HEK293 (cell line): Measurements from ENCODE around the gene ANKRD13D.

Source experiments
- CTCF ChIA-PET: fragments of 350-600 bp; formaldehyde crosslinking; extraction: SDS; loops from one replicate; lab custom pipeline; 2021; ENCODE audit warnings: antibody characterized with exemption; lab: Yijun Ruan, JAX
- POLR2A ChIA-PET: fragments of 300-600 bp; formaldehyde crosslinking; extraction: SDS; loops from one replicate; lab custom pipeline; 2020; ENCODE audit warnings: antibody characterized with exemption, inconsistent platforms; lab: Yijun Ruan, JAX
- H3K27ac ChIP-seq: fragments of 200-500 bp; sonication (Bioruptor generic); 2 replicates; pipeline ENCODE4 v1.5.1; 2014; ENCODE audit warnings: low read depth, low read length, control low read depth, inconsistent platforms; ENCODE audit errors: extremely low read depth
- H3K36me3 ChIP-seq, 2 experiments: fragments of 200-500 bp in 1 of 2; sonication (Bioruptor generic) in 1 of 2; 1 replicate in 1 of 2; 2 replicates in 1 of 2; pipeline ENCODE4 v1.5.1; 2014 to 2017; ENCODE audit warnings: inconsistent platforms in 2 of 2, low read length in 2 of 2; ENCODE audit not compliant: control insufficient read depth in 2 of 2, insufficient read depth in 1 of 2
- H3K4me1 ChIP-seq: fragments of 200-500 bp; sonication (Bioruptor generic); 2 replicates; pipeline ENCODE4 v1.5.1; 2014; ENCODE audit warnings: mild to moderate bottlenecking, low read length, inconsistent platforms; ENCODE audit not compliant: control insufficient read depth, insufficient read depth
- H3K4me3 ChIP-seq: 2 replicates; pipeline ENCODE4 v1.5.1; 2011; ENCODE audit warnings: low read depth, mild to moderate bottlenecking, control low read depth, low read length, moderate library complexity
- H3K9me3 ChIP-seq: fragments of 200-500 bp; sonication (Bioruptor generic); 2 replicates; pipeline ENCODE4 v1.5.1; 2014; ENCODE audit warnings: low read depth, low read length, inconsistent platforms; ENCODE audit not compliant: control insufficient read depth, insufficient read depth
- EGR2 ChIP-seq: fragments of 450-650 bp; formaldehyde crosslinking; IDR thresholded peaks from 2 replicates; pipeline ENCODE4 v1.5.1; 2016; ENCODE audit warnings: low read depth, missing biosample characterization, missing genetic modification characterization
- GFI1B ChIP-seq: fragments of 450-650 bp; formaldehyde crosslinking; IDR thresholded peaks from 2 replicates; pipeline ENCODE4 v1.5.1; 2016; ENCODE audit warnings: missing biosample characterization, missing genetic modification characterization
- KLF8 ChIP-seq: fragments of 450-650 bp; formaldehyde crosslinking; IDR thresholded peaks from 2 replicates; pipeline ENCODE4 v1.5.1; 2016; ENCODE audit warnings: missing biosample characterization, missing genetic modification characterization
- PRDM1 ChIP-seq: fragments of 450-650 bp; formaldehyde crosslinking; IDR thresholded peaks from 2 replicates; pipeline ENCODE4; 2016; ENCODE audit warnings: missing biosample characterization, missing genetic modification characterization
- SCRT1 ChIP-seq: fragments of 450-650 bp; formaldehyde crosslinking; IDR thresholded peaks from 2 replicates; pipeline ENCODE4 v1.5.1; 2016; ENCODE audit warnings: missing biosample characterization, missing genetic modification characterization, borderline replicate concordance
- SP2 ChIP-seq: fragments of 450-650 bp; formaldehyde crosslinking; IDR thresholded peaks from 2 replicates; pipeline ENCODE4 v1.5.1; 2016; ENCODE audit warnings: missing biosample characterization, missing genetic modification characterization
- ZBTB17 ChIP-seq: fragments of 450-650 bp; formaldehyde crosslinking; IDR thresholded peaks from 2 replicates; pipeline ENCODE4 v1.5.1; 2016; ENCODE audit warnings: missing biosample characterization, missing genetic modification characterization
- ZFP37 ChIP-seq: fragments of 450-650 bp; formaldehyde crosslinking; IDR thresholded peaks from 2 replicates; pipeline ENCODE4 v1.5.1; 2016; ENCODE audit warnings: missing biosample characterization, missing genetic modification characterization
- ZFP69B ChIP-seq: fragments of 450-650 bp; formaldehyde crosslinking; IDR thresholded peaks from 2 replicates; pipeline ENCODE4 v1.5.1; 2016; ENCODE audit warnings: missing biosample characterization, missing genetic modification characterization
- ZNF114 ChIP-seq: fragments of 450-650 bp; formaldehyde crosslinking; IDR thresholded peaks from 2 replicates; pipeline ENCODE4 v1.5.0; 2017; ENCODE audit warnings: missing biosample characterization, missing genetic modification characterization
- ZNF121 ChIP-seq: fragments of 450-650 bp; formaldehyde crosslinking; IDR thresholded peaks from 2 replicates; pipeline ENCODE4 v1.5.1; 2016; ENCODE audit warnings: missing biosample characterization, missing genetic modification characterization
- ZNF140 ChIP-seq: fragments of 450-650 bp; formaldehyde crosslinking; IDR thresholded peaks from 2 replicates; pipeline ENCODE4 v1.5.1; 2016; ENCODE audit warnings: missing biosample characterization, missing genetic modification characterization
- ZNF18 ChIP-seq: fragments of 450-650 bp; formaldehyde crosslinking; IDR thresholded peaks from 2 replicates; pipeline ENCODE4 v1.5.1; 2016; ENCODE audit warnings: missing biosample characterization, missing genetic modification characterization
- ZNF2 ChIP-seq: fragments of 450-650 bp; formaldehyde crosslinking; IDR thresholded peaks from 2 replicates; pipeline ENCODE4 v1.5.1; 2016; ENCODE audit warnings: missing biosample characterization, missing genetic modification characterization
- ZNF223 ChIP-seq: fragments of 450-650 bp; formaldehyde crosslinking; IDR thresholded peaks from 2 replicates; pipeline ENCODE4 v1.5.1; 2016; ENCODE audit warnings: missing biosample characterization, missing genetic modification characterization
- ZNF280C ChIP-seq: fragments of 450-650 bp; formaldehyde crosslinking; IDR thresholded peaks from 2 replicates; pipeline ENCODE4 v1.5.1; 2016; ENCODE audit warnings: missing biosample characterization, missing genetic modification characterization
- ZNF354C ChIP-seq: fragments of 450-650 bp; formaldehyde crosslinking; IDR thresholded peaks from 2 replicates; pipeline ENCODE4 v1.5.1; 2016; ENCODE audit warnings: missing biosample characterization, missing genetic modification characterization, low read depth, borderline replicate concordance
- ZNF473 ChIP-seq: fragments of 450-650 bp; formaldehyde crosslinking; IDR thresholded peaks from 2 replicates; pipeline ENCODE4 v1.5.1; 2017; ENCODE audit warnings: missing biosample characterization, missing genetic modification characterization
- ZNF518A ChIP-seq: fragments of 450-650 bp; formaldehyde crosslinking; conservative IDR thresholded peaks from 2 replicates; pipeline ENCODE4 v1.5.1; 2016; ENCODE audit warnings: low read depth, missing biosample characterization, missing genetic modification characterization
- ZNF558 ChIP-seq: fragments of 450-650 bp; formaldehyde crosslinking; IDR thresholded peaks from 2 replicates; pipeline ENCODE4 v1.5.1; 2016; ENCODE audit warnings: missing biosample characterization, missing genetic modification characterization
- ZNF610 ChIP-seq: fragments of 450-650 bp; formaldehyde crosslinking; IDR thresholded peaks from 2 replicates; pipeline ENCODE4 v1.5.1; 2016; ENCODE audit warnings: missing biosample characterization, missing genetic modification characterization, borderline replicate concordance
- ZNF621 ChIP-seq: fragments of 450-650 bp; formaldehyde crosslinking; IDR thresholded peaks from 2 replicates; pipeline ENCODE4 v1.5.1; 2017; ENCODE audit warnings: missing biosample characterization, missing genetic modification characterization
- ZNF707 ChIP-seq: fragments of 450-650 bp; formaldehyde crosslinking; IDR thresholded peaks from 2 replicates; pipeline ENCODE4 v1.5.1; 2016; ENCODE audit warnings: missing biosample characterization, missing genetic modification characterization
- ZNF792 ChIP-seq: fragments of 450-650 bp; formaldehyde crosslinking; IDR thresholded peaks from 2 replicates; pipeline ENCODE4 v1.5.1; 2016; ENCODE audit warnings: missing biosample characterization, missing genetic modification characterization
- ZSCAN23 ChIP-seq: fragments of 450-650 bp; formaldehyde crosslinking; IDR thresholded peaks from 2 replicates; pipeline ENCODE4 v1.5.1; 2016; ENCODE audit warnings: missing biosample characterization, missing genetic modification characterization
- ZSCAN4 ChIP-seq: fragments of 450-650 bp; formaldehyde crosslinking; IDR thresholded peaks from 2 replicates; pipeline ENCODE4 v1.5.1; 2017; ENCODE audit warnings: missing biosample characterization, missing genetic modification characterization

Gene ANKRD13D

GRCh38 chr11:67243051-67243450, 46.1 kb upstream of the ANKRD13D start:
- CTCF ChIA-PET = interaction anchor here (0.6 to 1.2 kb wide), 5 partner anchors 11 to 171 kb away, joined by 3 to 4 read pairs (median 3); no protein-coding TSS in a partner anchor
- no peak for TF ChIP-seq SP2 (tag by site-specific recombination)
- no peak for TF ChIP-seq PRDM1 (tag by site-specific recombination)
- no peak for TF ChIP-seq ZSCAN4 (tag by site-specific recombination)
- TF ChIP-seq ZNF473 (tag by site-specific recombination) = no peak
- no peak for TF ChIP-seq ZNF18
- no peak for TF ChIP-seq ZNF707 (tag by site-specific recombination)
- no peak for TF ChIP-seq ZNF558 (tag by site-specific recombination)
- no peak for TF ChIP-seq ZBTB17
- TF ChIP-seq ZNF114 (tag by site-specific recombination) = no peak
- TF ChIP-seq ZNF140 (tag by site-specific recombination) = no peak
- H3K4me1 ChIP-seq = peaks cover 5% of the 10 kb centered on the region; the same call in 1 of the 2 replicates
- no peak overlapping the region for H3K27ac ChIP-seq
- no peaks in the 10 kb centered on the region for H3K9me3 ChIP-seq
- H3K4me3 ChIP-seq = no peak overlapping the region
- POLR2A ChIA-PET = no interaction called here
- peaks cover 4 to 55% of the 10 kb centered on the region in 2 experiments; a peak in 2 of 3 replicates for H3K36me3 ChIP-seq

- Histone ChIP-seq H3K4me3 (no peak overlapping the region), H3K36me3 (peaks cover 4 to 75% of the 10 kb centered on the region in 2 experiments; a peak in 2 of 3 replicates), H3K4me1 (no peaks in the 10 kb centered on the region), H3K27ac (no peak overlapping the region), H3K9me3 (no peaks in the 10 kb centered on the region)
- POLR2A ChIA-PET = interaction anchor here (0.7 kb wide), 1 partner anchor 470 kb away, joined by 5 read pairs; no protein-coding TSS in a partner anchor
- CTCF ChIA-PET = interaction anchor here (9.9 kb wide), 1 partner anchor 18 kb away, joined by 65 read pairs; no protein-coding TSS in a partner anchor
- TF ChIP-seq GFI1B (no peak), ZNF121 (no peak), EGR2 (no peak), ZNF621 (no peak), ZNF280C (tag by site-specific recombination) (no peak), KLF8 (tag by site-specific recombination) (no peak), ZFP37 (tag by site-specific recombination) (no peak), ZSCAN23 (no peak), ZNF2 (tag by site-specific recombination) (no peak), ZNF792 (tag by site-specific recombination) (no peak), ZNF354C (no peak), ZFP69B (no peak), ZNF518A (no peak), ZNF223 (no peak), SCRT1 (tag by site-specific recombination) (no peak), ZNF610 (tag by site-specific recombination) (no peak)
These were observed 44.1 kb upstream of the ANKRD13D start for GRCh38 chr11:67245046-67245445.
